GM12891 (cell line): ENCODE data around the gene DOCK6.

Source experiments
- DNase-seq: peaks from one replicate; pipeline ENCODE4 v3.0.0; 2011; ENCODE audit warnings: low spot score; ENCODE audit not compliant: insufficient read length
- FAIRE-seq: peaks from 2 replicates; lab custom pipeline; 2011; peaks lifted over from hg19 to GRCh38; lab: Jason Lieb, UNC
- PAX5 ChIP-seq: IDR thresholded peaks from 2 replicates; pipeline ENCODE4 v1.6.1; 2011; ENCODE audit warnings: low read length, moderate library complexity, mild to moderate bottlenecking; ENCODE audit not compliant: insufficient read depth, severe bottlenecking
- POLR2A ChIP-seq: IDR thresholded peaks from 2 replicates; pipeline ENCODE4 v1.6.1; 2011; ENCODE audit warnings: low read depth, low read length, control low read depth
- POLR2AphosphoS5 ChIP-seq: IDR thresholded peaks from 2 replicates; pipeline ENCODE4 v1.6.1; 2011; ENCODE audit warnings: low read depth, low read length, control low read depth
- POU2F2 ChIP-seq: IDR thresholded peaks from 2 replicates; pipeline ENCODE4 v1.6.1; 2011; ENCODE audit warnings: low read depth, mild to moderate bottlenecking, control low read depth, low read length, moderate library complexity
- SPI1 ChIP-seq: IDR thresholded peaks from 2 replicates; pipeline ENCODE4 v1.6.1; 2011; ENCODE audit warnings: low read depth, low read length, control low read depth
- TAF1 ChIP-seq: IDR thresholded peaks from 2 replicates; pipeline ENCODE4 v1.6.1; 2011; ENCODE audit warnings: low read depth, low read length, control low read depth

The DOCK6 gene

DNA sequence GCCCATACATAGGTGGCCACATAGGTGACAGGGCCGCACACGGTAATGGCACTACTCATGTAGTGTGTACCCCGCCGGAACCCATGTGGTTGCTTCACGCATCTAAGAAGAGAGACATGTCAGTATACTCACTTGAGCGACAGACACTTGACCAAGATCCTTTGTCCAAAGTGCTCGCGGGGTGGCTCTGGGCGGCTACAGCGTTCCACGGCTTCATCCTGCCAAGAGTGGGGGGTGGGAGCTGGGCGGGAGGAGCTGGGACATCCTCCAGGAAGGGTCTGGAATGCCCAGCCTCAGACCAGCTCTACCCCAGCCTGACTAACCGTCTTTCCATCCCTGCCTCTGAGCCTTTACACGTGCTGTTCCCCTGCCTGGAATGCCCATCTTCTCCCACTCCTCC, 14.4 kb downstream of the DOCK6 start:
- TF ChIP-seq POLR2AphosphoS5, result no peak
- no peak for TF ChIP-seq POU2F2
- no peak for TF ChIP-seq POLR2A
- no peak for TF ChIP-seq SPI1
- TF ChIP-seq TAF1, result no peak
- no peak for TF ChIP-seq PAX5
- no peak for DNase-seq
- FAIRE-seq, result no peak

DNA sequence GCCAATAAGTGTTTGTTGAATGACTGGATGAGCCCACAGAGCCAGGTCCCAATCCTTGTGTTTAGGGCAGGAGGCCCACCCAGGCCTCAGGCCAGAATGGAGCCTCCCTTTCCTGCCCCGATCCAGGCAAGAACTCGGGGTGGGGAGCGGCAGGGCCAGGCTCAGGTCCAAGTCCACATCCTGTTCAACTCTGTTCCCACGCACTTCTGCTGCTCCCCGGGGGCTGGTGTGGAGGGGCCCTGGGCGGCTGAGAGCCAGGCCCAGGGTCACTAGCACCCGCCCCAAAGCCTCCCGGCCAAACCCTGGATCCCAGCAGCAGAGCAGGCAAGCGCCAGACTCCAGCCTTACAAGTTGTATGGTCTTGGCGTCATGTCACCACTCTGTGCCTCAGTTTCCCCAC, 14.9 kb downstream of the DOCK6 start:
- DNase-seq (no peak), FAIRE-seq (no peak)
- no peak for TF ChIP-seq POLR2A
- no peak for TF ChIP-seq SPI1
- TF ChIP-seq POLR2AphosphoS5, result no peak
- no peak for TF ChIP-seq POU2F2
- no peak for TF ChIP-seq PAX5
- no peak for TF ChIP-seq TAF1

GRCh38 chr19:11246941-11247340, 15.4 kb downstream of the DOCK6 start:
- TF ChIP-seq SPI1, result no peak
- no peak for TF ChIP-seq POLR2A
- no peak for TF ChIP-seq PAX5
- no peak for TF ChIP-seq POU2F2
- TF ChIP-seq POLR2AphosphoS5, result no peak
- no peak for TF ChIP-seq TAF1
- no peak for DNase-seq
- no peak for FAIRE-seq

DNA sequence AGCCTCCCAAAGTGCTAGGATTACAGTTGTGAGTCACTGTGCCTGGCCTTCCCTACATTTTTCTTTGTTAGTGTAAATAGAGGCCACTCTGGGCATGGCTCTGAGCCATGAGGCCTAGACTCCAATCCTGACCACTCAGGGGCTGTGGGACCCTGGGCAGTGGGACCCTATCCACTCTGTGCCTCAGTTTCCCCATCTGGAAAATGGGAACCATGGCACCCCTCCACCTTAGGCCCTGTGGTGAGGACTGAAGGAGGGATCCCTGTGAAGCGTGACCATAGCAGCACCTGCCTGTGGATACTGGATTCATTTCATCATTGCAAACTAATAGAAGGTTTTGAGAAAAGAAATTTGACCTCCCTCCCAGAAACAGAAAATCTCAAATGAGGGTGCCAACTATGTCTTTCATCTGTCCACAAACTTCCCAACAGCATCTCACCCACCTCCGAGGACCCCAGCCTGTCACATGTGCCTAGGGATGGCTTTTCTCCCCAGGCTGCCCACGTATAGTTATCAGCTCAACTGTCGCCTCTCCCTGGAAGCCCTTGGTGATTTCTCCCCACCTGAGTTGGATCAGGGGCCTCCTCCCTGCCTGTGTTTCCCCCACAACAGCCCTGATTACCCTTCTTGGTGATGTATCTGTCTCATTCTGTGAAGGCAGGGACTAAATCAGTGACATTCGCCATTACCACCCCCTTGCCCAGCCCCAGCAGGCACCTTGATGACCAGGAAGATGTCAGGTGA, 17.3 kb downstream of the DOCK6 start:
- DNase-seq (no peak), FAIRE-seq (no peak)
- TF ChIP-seq POU2F2, result no peak
- no peak for TF ChIP-seq PAX5
- no peak for TF ChIP-seq TAF1
- no peak for TF ChIP-seq POLR2A
- no peak for TF ChIP-seq SPI1
- no peak for TF ChIP-seq POLR2AphosphoS5

- TF ChIP-seq PAX5 (no peak), SPI1 (no peak), POU2F2 (no peak), POLR2A (no peak), POLR2AphosphoS5 (no peak), TAF1 (no peak)
- FAIRE-seq, result no peak
- DNase-seq, result no peak
These were observed 18.5 kb downstream of the DOCK6 start for GRCh38 chr19:11243798-11244169.

DNA sequence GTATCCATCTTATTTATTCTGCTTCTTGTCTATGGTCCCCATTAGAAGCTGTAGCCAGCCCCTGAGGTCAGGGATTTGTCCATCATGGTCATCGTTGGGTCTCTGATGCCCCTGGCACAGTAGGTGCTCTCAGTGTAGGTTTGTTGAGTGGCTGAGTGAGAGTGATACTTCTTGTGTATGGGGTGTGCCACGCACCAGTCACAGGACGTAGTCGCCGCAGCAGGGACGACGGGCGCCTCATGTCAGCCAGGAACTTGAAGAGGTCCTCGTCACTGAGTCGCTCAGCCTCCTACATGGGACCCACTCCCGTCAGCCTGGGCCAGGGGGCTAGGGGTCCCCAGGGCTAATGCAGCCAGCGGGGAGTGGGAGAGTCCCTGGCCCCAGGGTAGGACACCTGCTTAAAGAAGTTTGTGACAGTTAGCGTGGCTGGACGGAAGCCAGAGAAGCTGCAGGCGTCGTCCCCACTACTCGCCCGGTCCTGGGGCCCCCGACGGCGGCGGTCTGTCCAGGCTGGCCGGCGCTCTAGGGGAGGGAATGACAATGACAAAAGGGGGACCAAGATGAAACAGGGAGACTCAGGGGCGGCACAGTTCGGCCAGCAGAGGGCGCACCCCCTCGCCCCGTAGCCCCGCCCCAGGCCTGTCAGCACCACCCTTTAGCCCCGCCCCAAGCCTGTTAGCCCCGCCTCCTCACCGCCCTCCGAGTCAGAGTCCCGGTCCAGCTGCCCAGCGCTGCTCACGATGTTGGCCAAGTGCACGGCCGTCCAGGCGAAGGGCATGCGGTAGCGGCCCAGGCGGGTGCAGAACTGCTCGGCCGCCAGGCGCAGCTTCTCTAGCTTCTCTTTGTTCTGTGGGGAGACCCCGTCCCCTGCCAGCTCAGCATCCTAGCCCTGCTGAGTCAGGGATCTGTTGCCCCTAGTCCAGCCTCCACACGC, 19.2 kb downstream of the DOCK6 start:
- DNase-seq, result peak; percentile 99
- peak; percentile 92 for FAIRE-seq
- TF ChIP-seq PAX5 (no peak), TAF1 (no peak), SPI1 (no peak), POLR2A (no peak), POU2F2 (no peak), POLR2AphosphoS5 (no peak)

- no peak for FAIRE-seq
- no peak for TF ChIP-seq SPI1
- no peak for DNase-seq
These were observed 20.3 kb downstream of the DOCK6 start for GRCh38 chr19:11242025-11242424.

DNA sequence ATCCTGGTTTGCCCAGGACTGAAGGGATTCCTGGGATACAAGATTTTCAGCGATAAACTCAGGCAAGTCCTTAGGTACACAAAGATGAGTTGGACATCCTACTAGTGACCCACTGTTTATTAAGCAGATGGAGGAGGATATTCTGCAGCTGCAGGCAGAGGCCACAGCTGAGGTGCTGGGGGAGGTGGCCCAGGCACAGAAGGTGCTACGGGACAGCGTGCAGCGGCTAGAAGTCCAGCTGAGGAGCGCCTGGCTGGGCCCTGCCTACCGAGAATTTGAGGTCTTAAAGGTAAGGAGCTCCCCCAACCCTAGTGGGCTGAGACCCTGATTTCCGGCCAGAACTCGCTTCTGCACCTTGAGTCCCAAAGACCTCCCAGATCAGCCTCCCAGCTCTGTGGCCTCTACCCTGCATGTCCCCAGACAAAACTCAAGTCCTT, 22.3 kb downstream of the DOCK6 start:
- FAIRE-seq (no peak), DNase-seq (no peak)
- TF ChIP-seq SPI1 (no peak), TAF1 (no peak), POLR2AphosphoS5 (no peak), POU2F2 (no peak), POLR2A (no peak), PAX5 (no peak)

DNA sequence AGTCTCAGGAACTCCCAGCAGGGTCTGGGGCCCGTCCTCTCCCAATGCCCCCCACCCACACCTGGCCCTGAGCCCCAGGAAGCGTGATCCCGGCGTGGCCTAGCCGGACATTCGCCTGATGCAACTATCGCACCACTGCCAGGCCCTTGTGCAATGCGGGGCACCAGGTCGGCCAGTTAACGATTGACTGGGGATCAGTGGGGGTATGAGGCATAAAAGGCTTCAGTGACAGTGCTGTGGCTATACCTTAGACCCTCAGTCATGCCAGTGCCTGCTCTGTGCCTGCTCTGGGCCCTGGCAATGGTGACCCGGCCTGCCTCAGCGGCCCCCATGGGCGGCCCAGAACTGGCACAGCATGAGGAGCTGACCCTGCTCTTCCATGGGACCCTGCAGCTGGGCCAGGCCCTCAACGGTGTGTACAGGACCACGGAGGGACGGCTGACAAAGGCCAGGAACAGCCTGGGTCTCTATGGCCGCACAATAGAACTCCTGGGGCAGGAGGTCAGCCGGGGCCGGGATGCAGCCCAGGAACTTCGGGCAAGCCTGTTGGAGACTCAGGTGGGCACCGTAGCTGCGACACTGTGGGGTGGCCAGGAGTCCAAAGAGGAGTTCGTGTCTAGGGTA, 22.8 kb downstream of the DOCK6 start, which contains the start of gene ANGPTL8:
Gene ANGPTL8 (plus strand): TSS at position 243 of the 624 bp plus-strand sequence. CDS start 19 bp downstream, at position 262.
- FAIRE-seq (no peak), DNase-seq (no peak)
- no peak for TF ChIP-seq POU2F2
- TF ChIP-seq TAF1, result no peak
- no peak for TF ChIP-seq POLR2A
- no peak for TF ChIP-seq PAX5
- no peak for TF ChIP-seq SPI1
- no peak for TF ChIP-seq POLR2AphosphoS5
